OCI-LY1 (cell line): ENCODE results near the gene INHBC.

Experiments
- H2AFZ ChIP-seq: fragments of 200-600 bp; sonication (generic), shearing (Covaris generic); 2 replicates; pipeline ENCODE4 v1.6.0; 2014; ENCODE audit warnings: antibody characterized with exemption, mild to moderate bottlenecking, low read length
- H3F3A ChIP-seq: fragments of 200-600 bp; sonication (generic), shearing (Covaris generic); 2 replicates; pipeline ENCODE4 v1.6.0; 2014; ENCODE audit warnings: mild to moderate bottlenecking, antibody characterized with exemption, low read length, moderate library complexity; ENCODE audit not compliant: insufficient read depth
- H3K27ac ChIP-seq: fragments of 200-600 bp; sonication (generic); 2 replicates; pipeline ENCODE4 v1.5.1; 2014; ENCODE audit warnings: low read length, mixed run types, mild to moderate bottlenecking, low read depth; ENCODE audit not compliant: poor library complexity, severe bottlenecking
- H3K27me3 ChIP-seq: fragments of 200-600 bp; sonication (generic); 2 replicates; pipeline ENCODE4 v1.6.0; 2014; ENCODE audit warnings: antibody characterized with exemption, mild to moderate bottlenecking, low read length, moderate library complexity; ENCODE audit not compliant: insufficient read depth
- H3K36me3 ChIP-seq: fragments of 200-600 bp; sonication (generic); 2 replicates; pipeline ENCODE4 v1.6.1; 2014; ENCODE audit warnings: mild to moderate bottlenecking, antibody characterized with exemption, low read length, moderate library complexity, mixed read lengths; ENCODE audit not compliant: insufficient read depth
- H3K4me1 ChIP-seq: fragments of 200-600 bp; sonication (generic); 2 replicates; pipeline ENCODE4 v1.5.1; 2014; ENCODE audit warnings: mild to moderate bottlenecking, low read length, moderate library complexity; ENCODE audit not compliant: insufficient read depth, severe bottlenecking
- H3K4me2 ChIP-seq: fragments of 200-600 bp; sonication (generic), shearing (Covaris generic); 2 replicates; pipeline ENCODE4 v1.6.1; 2014; ENCODE audit warnings: low read length
- H3K4me3 ChIP-seq: fragments of 200-600 bp; sonication (generic); 2 replicates; pipeline ENCODE4 v1.5.1; 2014; ENCODE audit warnings: low read length, low read depth, mild to moderate bottlenecking, mixed read lengths; ENCODE audit not compliant: poor library complexity, severe bottlenecking
- H3K79me2 ChIP-seq: fragments of 200-600 bp; shearing (Covaris generic); 2 replicates; pipeline ENCODE4 v1.6.1; 2016; ENCODE audit warnings: mixed run types, low read length, mixed read lengths; ENCODE audit not compliant: insufficient read depth
- H3K9ac ChIP-seq: fragments of 200-600 bp; sonication (generic), shearing (Covaris generic); 2 replicates; pipeline ENCODE4 v1.6.1; 2014; ENCODE audit warnings: mild to moderate bottlenecking, low read length, mixed read lengths
- H3K9me2 ChIP-seq: fragments of 200-600 bp; sonication (generic), shearing (Covaris generic); 2 replicates; pipeline ENCODE4 v1.6.1; 2014; ENCODE audit warnings: low read depth, mild to moderate bottlenecking, low read length, mixed read lengths
- H3K9me3 ChIP-seq: fragments of 200-600 bp; shearing (Covaris generic); 2 replicates; pipeline ENCODE4 v1.6.1; 2014; ENCODE audit warnings: low read length, mixed read lengths
- H4K20me1 ChIP-seq: fragments of 200-600 bp; sonication (generic), shearing (Covaris generic); 2 replicates; pipeline ENCODE4 v1.6.0; 2016; ENCODE audit warnings: mild to moderate bottlenecking, low read length; ENCODE audit not compliant: insufficient read depth
- CTCF ChIP-seq: fragments of 200-600 bp; sonication (generic), shearing (Covaris generic); IDR thresholded peaks from 2 replicates; pipeline ENCODE4 v1.5.1; 2017; ENCODE audit warnings: mild to moderate bottlenecking, antibody characterized with exemption, low read length, moderate library complexity, mixed read lengths
- EZH2 ChIP-seq: fragments of 200-600 bp; sonication (generic), shearing (Covaris generic); IDR thresholded peaks from 2 replicates; pipeline ENCODE4 v1.8.0; 2017; ENCODE audit warnings: borderline replicate concordance, mixed run types, mild to moderate bottlenecking, antibody characterized with exemption, low read length, moderate library complexity, mixed read lengths

INHBC gene

GRCh38 chr12:57454566-57455373, 20.2 kb downstream of the INHBC start, which contains the start of gene INHBE:
TSS of gene INHBE (plus strand) at chr12:57455307. CDS start at chr12:57455537, 230 bp downstream.
- Histone ChIP-seq H3K36me3 (no peaks in the 10 kb centered on the region), H3K4me1 (peaks cover 18% of the 10 kb centered on the region), H4K20me1 (no peaks in the 10 kb centered on the region), H3K79me2 (no peaks in the 10 kb centered on the region), H3K4me3 (peak within 1 kb of the TSS; percentile 43), H3K9me2 (no peaks in the 10 kb centered on the region), H3K27me3 (no peaks in the 10 kb centered on the region), H3K27ac (no peak within 1 kb of the TSS), H3F3A (no peaks in the 10 kb centered on the region), H3K9ac (no peak within 1 kb of the TSS; the same call in 1 of the 2 replicates), H3K4me2 (peak within 1 kb of the TSS; percentile 61), H2AFZ (no peak within 1 kb of the TSS), H3K9me3 (no peaks in the 10 kb centered on the region)
- TF ChIP-seq EZH2 = no peak
- no peak for TF ChIP-seq CTCF

- Histone ChIP-seq H3K4me3 (peak overlapping the region; percentile 43), H3K4me1 (peaks cover 22% of the 10 kb centered on the region), H3K9me2 (no peaks in the 10 kb centered on the region), H3K9ac (no peak overlapping the region; the same call in 1 of the 2 replicates), H3K9me3 (no peaks in the 10 kb centered on the region), H3K27ac (no peak overlapping the region), H3K27me3 (no peaks in the 10 kb centered on the region), H3K36me3 (no peaks in the 10 kb centered on the region), H3F3A (no peaks in the 10 kb centered on the region), H2AFZ (no peak overlapping the region), H3K4me2 (peak overlapping the region; percentile 61), H4K20me1 (no peaks in the 10 kb centered on the region), H3K79me2 (no peaks in the 10 kb centered on the region)
- no peak for TF ChIP-seq EZH2
- TF ChIP-seq CTCF = no peak
Observed at GRCh38 chr12:57455374-57456144, 21.0 kb downstream of the INHBC start.

GRCh38 chr12:57456145-57456700, 21.6 kb downstream of the INHBC start:
- Histone ChIP-seq H3F3A (no peaks in the 10 kb centered on the region), H4K20me1 (no peaks in the 10 kb centered on the region), H3K27ac (no peak overlapping the region), H3K4me1 (peaks cover 29% of the 10 kb centered on the region), H3K4me3 (peak overlapping the region; percentile 43), H3K4me2 (peak overlapping the region; percentile 61), H3K9me2 (no peaks in the 10 kb centered on the region), H3K36me3 (no peaks in the 10 kb centered on the region), H3K79me2 (no peaks in the 10 kb centered on the region), H3K27me3 (no peaks in the 10 kb centered on the region), H3K9ac (no peak overlapping the region; the same call in 1 of the 2 replicates), H2AFZ (no peak overlapping the region), H3K9me3 (no peaks in the 10 kb centered on the region)
- peak; percentile 86 for TF ChIP-seq CTCF
- no peak for TF ChIP-seq EZH2
